Stimulated activated CD4-positive, alpha-beta T cell treated with anti-CD3 and anti-CD28 coated beads, Interleukin-4, amount 100 ng/mL, for 24 hours (primary cell): ENCODE data around the gene EYA2.
"Not testable (repeated sequence)": the region's sequence is repeated elsewhere in the genome, so short reads cannot be mapped to it uniquely, and the experiment has no call there.

Experiments used
- DNase-seq: peaks from one replicate; pipeline ENCODE4 v3.0.0-alpha.2; 2020

EYA2 gene

GRCh38 chr20:46959081-46959692, 64.5 kb downstream of the EYA2 start:
- no peak for DNase-seq

GRCh38 chr20:46959821-46960220, 65.2 kb downstream of the EYA2 start:
- DNase-seq: no peak

GRCh38 chr20:46960536-46960935, 65.9 kb downstream of the EYA2 start:
- DNase-seq: no peak

GRCh38 chr20:46961968-46962367, 67.3 kb downstream of the EYA2 start:
- not testable (repeated sequence) for DNase-seq

- DNase-seq: no peak
Observed at GRCh38 chr20:46962452-46963195, 68.0 kb downstream of the EYA2 start.

GRCh38 chr20:46963196-46963529, 68.5 kb downstream of the EYA2 start:
- no peak for DNase-seq

- no peak for DNase-seq
Observed at GRCh38 chr20:46963758-46964617, 69.3 kb downstream of the EYA2 start.

- DNase-seq: no peak
Observed at GRCh38 chr20:46964618-46965455, 70.2 kb downstream of the EYA2 start.

- DNase-seq: no peak
Observed at GRCh38 chr20:46965477-46965876, 70.8 kb downstream of the EYA2 start.

GRCh38 chr20:46967646-46968045, 73.0 kb downstream of the EYA2 start:
- no peak for DNase-seq

- DNase-seq: no peak
Observed at GRCh38 chr20:46970937-46971630, 76.4 kb downstream of the EYA2 start.

GRCh38 chr20:46973766-46974165, 79.1 kb downstream of the EYA2 start:
- no peak for DNase-seq

- no peak for DNase-seq
Observed at GRCh38 chr20:46974669-46975434, 80.2 kb downstream of the EYA2 start.

GRCh38 chr20:46975976-46976375, 81.3 kb downstream of the EYA2 start:
- no peak for DNase-seq

GRCh38 chr20:46977204-46977603, 82.6 kb downstream of the EYA2 start:
- no peak for DNase-seq

GRCh38 chr20:46977909-46978588, 83.4 kb downstream of the EYA2 start:
- DNase-seq: no peak

GRCh38 chr20:46978951-46979491, 84.4 kb downstream of the EYA2 start:
- DNase-seq: no peak

- no peak for DNase-seq
Observed at GRCh38 chr20:46979603-46980241, 85.1 kb downstream of the EYA2 start.

GRCh38 chr20:46981184-46981583, 86.5 kb downstream of the EYA2 start:
- no peak for DNase-seq

GRCh38 chr20:46983466-46983865, 88.8 kb downstream of the EYA2 start:
- no peak for DNase-seq
